HepG2 (cell line): Measurements from ENCODE around the gene C15orf62. TPM values are rescaled to one million over a fixed set of nuclear protein-coding genes. Genes with fewer than 3 reads are reported as not detected.

Experiments
- GABPB1 ChIP-seq: IDR thresholded peaks from 2 replicates; pipeline ENCODE4 v1.6.1; 2016; ENCODE audit warnings: mild to moderate bottlenecking, missing genetic modification reagents, moderate library complexity, missing compliant biosample characterization
- GATA4 ChIP-seq: sonication (generic); IDR thresholded peaks from 2 replicates; pipeline ENCODE4 v1.6.1; 2016; ENCODE audit warnings: antibody characterized with exemption, low read depth, borderline replicate concordance
- HDAC2 ChIP-seq: sonication (generic); formaldehyde crosslinking; IDR thresholded peaks from 2 replicates; pipeline ENCODE4 v1.4.0; 2020; ENCODE audit warnings: missing genetic modification reagents
- MBD4 ChIP-seq: IDR thresholded peaks from 2 replicates; pipeline ENCODE4 v1.6.1; 2012; ENCODE audit warnings: low read length, inconsistent platforms, borderline replicate concordance
- NFIC ChIP-seq: IDR thresholded peaks from 2 replicates; pipeline ENCODE4 v1.6.1; 2012; ENCODE audit warnings: mild to moderate bottlenecking, low read length, inconsistent platforms
- PAXIP1 ChIP-seq: sonication (generic); formaldehyde crosslinking; conservative IDR thresholded peaks from 2 replicates; pipeline ENCODE4 v1.4.0; 2020; ENCODE audit warnings: mild to moderate bottlenecking, missing genetic modification reagents, moderate library complexity
- SMARCE1 ChIP-seq: fragments of 450-650 bp; IDR thresholded peaks from 2 replicates; pipeline ENCODE4 v1.6.1; 2017; ENCODE audit warnings: borderline replicate concordance
- SOX13 ChIP-seq, 3 experiments: fragments of 450-650 bp in 1 of 3; sonication (generic) in 1 of 3; formaldehyde crosslinking in 1 of 3; IDR thresholded peaks in 2 of 3; conservative IDR thresholded peaks in 1 of 3; 2 replicates each; pipeline versions ENCODE4 v1.5.0 to v1.6.1; 2016 to 2020; ENCODE audit warnings: antibody characterized with exemption in 1 of 3, mild to moderate bottlenecking in 1 of 3, missing compliant biosample characterization in 1 of 3, missing genetic modification reagents in 1 of 3, moderate library complexity in 1 of 3
- ZBTB38 ChIP-seq: sonication (generic); formaldehyde crosslinking; IDR thresholded peaks from 2 replicates; pipeline ENCODE4 v1.5.1; 2020; ENCODE audit warnings: mild to moderate bottlenecking, missing genetic modification reagents
- ZIK1 ChIP-seq: sonication (generic); formaldehyde crosslinking; IDR thresholded peaks from 2 replicates; pipeline ENCODE4 v1.5.0; 2020; ENCODE audit warnings: mild to moderate bottlenecking, low read depth, missing genetic modification reagents, borderline replicate concordance
- ZNF205 ChIP-seq: IDR thresholded peaks from 2 replicates; pipeline ENCODE4 v1.6.1; 2018; ENCODE audit warnings: missing biosample characterization, missing genetic modification reagents
- ZNF407 ChIP-seq: sonication (generic); formaldehyde crosslinking; IDR thresholded peaks from one replicate; pipeline ENCODE4 v1.5.1; 2020; ENCODE audit warnings: mild to moderate bottlenecking, missing genetic modification reagents; ENCODE audit errors: not compliant biosample characterization
- ZNF577 ChIP-seq: sonication (generic); formaldehyde crosslinking; IDR thresholded peaks from 2 replicates; pipeline ENCODE4 v1.4.0; 2020; ENCODE audit warnings: mild to moderate bottlenecking, low read depth, missing genetic modification reagents, borderline replicate concordance
- ZNF691 ChIP-seq: sonication (generic); formaldehyde crosslinking; IDR thresholded peaks from 2 replicates; pipeline ENCODE4 v1.4.0; 2020; ENCODE audit warnings: missing genetic modification reagents, low read depth, mild to moderate bottlenecking, borderline replicate concordance
- ZNF768 ChIP-seq: sonication (generic); formaldehyde crosslinking; IDR thresholded peaks from 2 replicates; pipeline ENCODE4 v1.4.0; 2020; ENCODE audit warnings: missing genetic modification reagents
- polyA plus RNA-seq, 8 experiments: library from polyadenylated mRNA; depleted of rRNA in 3 of 8; stranded (reverse) in 7 of 8; unstranded in 1 of 8; fragments of >200 nt; fragmentation: Illumina TruSeq in 4 of 8; extraction: Trizol in 4 of 8; gene quantifications; 2 replicates each; pipeline versions ENCODE4 v1.2.1 to v1.2.3, GENCODE V29; 2011 to 2016; ENCODE audit warnings: low read depth in 4 of 8, missing spikeins in 1 of 8, mixed read lengths in 1 of 8; ENCODE audit not compliant: insufficient read depth in 1 of 8
- total RNA-seq, 5 experiments: library from RNA; depleted of rRNA; stranded (reverse); fragments of >200 nt; fragmentation: Illumina TruSeq; extraction: Trizol; gene quantifications; 2 replicates each; pipeline ENCODE4 v1.2.3, GENCODE V29; 2016; ENCODE audit warnings: low read depth in 1 of 5

The C15orf62 gene
- total and polyA plus RNA-seq, 2 of the 13 experiments (the other 11 are each of a cell fraction or from before 2014, with no cell fraction given), result 0.51 to 1.1 TPM

- TF ChIP-seq HDAC2 (CRISPR knock-in tag) (no peak), ZNF577 (CRISPR knock-in tag) (no peak), SMARCE1 (no peak), GABPB1 (CRISPR knock-in tag) (peak; percentile 88), PAXIP1 (CRISPR knock-in tag) (peak; percentile 71), SOX13 (IDR thresholded peaks at IDR 0.05) (no peak), SOX13 (CRISPR knock-in tag; conservative IDR thresholded peaks at IDR 0.05 in 1 of 2, IDR thresholded peaks at IDR 0.05 in 1 of 2) (peak in 1 of 2 experiments; percentile 43; a peak in 1 of 4 replicates), MBD4 (no peak), NFIC (no peak), ZNF691 (CRISPR knock-in tag) (peak; percentile 70), ZNF407 (CRISPR knock-in tag) (no peak), ZIK1 (CRISPR knock-in tag) (no peak), GATA4 (no peak), ZNF768 (CRISPR knock-in tag) (no peak), ZBTB38 (CRISPR knock-in tag) (peak; percentile 41; the same call in 1 of the 2 replicates), ZNF205 (CRISPR knock-in tag) (peak; percentile 48; the same call in 1 of the 2 replicates)
Observed at GRCh38 chr15:40754883-40755811, 14.6 kb upstream of the C15orf62 start, which contains the start of gene RMDN3 (continued).
